ENCODE results near the gene FBXL22.
"Not testable (repeated sequence)": the region's sequence is repeated elsewhere in the genome, so short reads cannot be mapped to it uniquely, and the experiment has no call there.

FBXL22 gene

GRCh38 chr15:63617627-63618026 is 20.4 kb downstream of the FBXL22 start:
- not testable (repeated sequence) for DNase-seq

- DNase-seq = not testable (repeated sequence)
Observed at GRCh38 chr15:63620760-63621159, 23.6 kb downstream of the FBXL22 start.

GRCh38 chr15:63623232-63623969 is 26.2 kb downstream of the FBXL22 start:
- DNase-seq = no peak

GRCh38 chr15:63626955-63627354 is 29.8 kb downstream of the FBXL22 start:
- DNase-seq = no peak

GRCh38 chr15:63628123-63628822 is 31.1 kb downstream of the FBXL22 start:
- DNase-seq = no peak

GRCh38 chr15:63630036-63630751 is 33.0 kb downstream of the FBXL22 start:
- DNase-seq = no peak

GRCh38 chr15:63633312-63633711 is 36.1 kb downstream of the FBXL22 start:
- DNase-seq = no peak

- DNase-seq = no peak
Observed at GRCh38 chr15:63634154-63634553, 37.0 kb downstream of the FBXL22 start.

GRCh38 chr15:63636518-63637061 is 39.4 kb downstream of the FBXL22 start:
- no peak for DNase-seq

GRCh38 chr15:63638839-63639238 is 41.7 kb downstream of the FBXL22 start:
- no peak for DNase-seq

- no peak for DNase-seq
Observed at GRCh38 chr15:63640146-63640545, 43.0 kb downstream of the FBXL22 start.
